ENCODE results near the gene TSNAXIP1.
"Not testable (repeated sequence)": the region's sequence is repeated elsewhere in the genome, so short reads cannot be mapped to it uniquely, and the experiment has no call there.

The TSNAXIP1 gene

GRCh38 chr16:67858500-67858899, 51.8 kb downstream of the TSNAXIP1 start:
- DNase-seq (ENCODE audit: low read depth, low spot score) = no peak

GRCh38 chr16:67860589-67861398, 54.1 kb downstream of the TSNAXIP1 start:
- no peak for DNase-seq (ENCODE audit: low read depth, low spot score)

- no peak for DNase-seq (ENCODE audit: low read depth, low spot score)
Observed at GRCh38 chr16:67861877-67862276, 55.2 kb downstream of the TSNAXIP1 start.

GRCh38 chr16:67862623-67863583, 56.2 kb downstream of the TSNAXIP1 start:
- no peak for DNase-seq (ENCODE audit: low read depth, low spot score)

GRCh38 chr16:67864044-67864443, 57.4 kb downstream of the TSNAXIP1 start:
- not testable (repeated sequence) for DNase-seq (ENCODE audit: low read depth, low spot score)

GRCh38 chr16:67864594-67864993, 57.9 kb downstream of the TSNAXIP1 start:
- DNase-seq (ENCODE audit: low read depth, low spot score) = no peak

GRCh38 chr16:67865318-67865717, 58.6 kb downstream of the TSNAXIP1 start:
- no peak for DNase-seq (ENCODE audit: low read depth, low spot score)

GRCh38 chr16:67868290-67868689, 61.6 kb downstream of the TSNAXIP1 start:
- no peak for DNase-seq (ENCODE audit: low read depth, low spot score)

- no peak for DNase-seq (ENCODE audit: low read depth, low spot score)
Observed at GRCh38 chr16:67869653-67870052, 63.0 kb downstream of the TSNAXIP1 start.

- no peak for DNase-seq (ENCODE audit: low read depth, low spot score)
Observed at GRCh38 chr16:67871256-67871655, 64.6 kb downstream of the TSNAXIP1 start.

- no peak for DNase-seq (ENCODE audit: low read depth, low spot score)
Observed at GRCh38 chr16:67872131-67872630, 65.5 kb downstream of the TSNAXIP1 start.

- DNase-seq (ENCODE audit: low read depth, low spot score) = no peak
Observed at GRCh38 chr16:67872631-67873434, 66.1 kb downstream of the TSNAXIP1 start, which contains the start of gene EDC4. EDC4 (plus strand) TSS chr16:67873052; CDS start chr16:67873262, 210 bp downstream.

GRCh38 chr16:67873435-67874370, 67.0 kb downstream of the TSNAXIP1 start:
- no peak for DNase-seq (ENCODE audit: low read depth, low spot score)

GRCh38 chr16:67874372-67874771, 67.7 kb downstream of the TSNAXIP1 start:
- no peak for DNase-seq (ENCODE audit: low read depth, low spot score)

GRCh38 chr16:67877064-67877463, 70.4 kb downstream of the TSNAXIP1 start:
- no peak for DNase-seq (ENCODE audit: low read depth, low spot score)
